ENCODE results near the gene HS6ST1.

HS6ST1 gene

GRCh38 chr2:128347701-128348539 lies 29.3 kb upstream of the HS6ST1 start:
- no peak for DNase-seq

GRCh38 chr2:128347171-128347558 lies 28.5 kb upstream of the HS6ST1 start:
- no peak for DNase-seq

GRCh38 chr2:128346291-128347170 lies 27.9 kb upstream of the HS6ST1 start:
- DNase-seq: no peak

GRCh38 chr2:128345436-128346165 lies 26.9 kb upstream of the HS6ST1 start:
- no peak for DNase-seq

- DNase-seq: no peak
These were observed 25.4 kb upstream of the HS6ST1 start for GRCh38 chr2:128344101-128344500.

- DNase-seq: no peak
These were observed 24.8 kb upstream of the HS6ST1 start for GRCh38 chr2:128343459-128343858.

GRCh38 chr2:128342550-128342949 lies 23.9 kb upstream of the HS6ST1 start:
- no peak for DNase-seq

GRCh38 chr2:128341621-128342020 lies 23.0 kb upstream of the HS6ST1 start:
- DNase-seq: no peak

- no peak for DNase-seq
These were observed 13.5 kb upstream of the HS6ST1 start for GRCh38 chr2:128332091-128332634.

GRCh38 chr2:128330583-128330982 lies 11.9 kb upstream of the HS6ST1 start:
- DNase-seq: no peak

- DNase-seq: no peak
These were observed 10.9 kb upstream of the HS6ST1 start for GRCh38 chr2:128329607-128330006.

GRCh38 chr2:128327180-128327964 lies 8.7 kb upstream of the HS6ST1 start:
- DNase-seq: no peak

GRCh38 chr2:128326346-128326745 lies 7.7 kb upstream of the HS6ST1 start:
- no peak for DNase-seq

GRCh38 chr2:128325611-128326181 lies 7.0 kb upstream of the HS6ST1 start:
- no peak for DNase-seq

- no peak for DNase-seq
These were observed 6.3 kb upstream of the HS6ST1 start for GRCh38 chr2:128324897-128325410.

GRCh38 chr2:128324008-128324896 lies 5.6 kb upstream of the HS6ST1 start:
- DNase-seq: peak; percentile 20

GRCh38 chr2:128323555-128323931 lies 4.9 kb upstream of the HS6ST1 start:
- no peak for DNase-seq

- no peak for DNase-seq
These were observed 4.3 kb upstream of the HS6ST1 start for GRCh38 chr2:128322715-128323554.
